ENCODE data around the gene C2orf81. TPM values are rescaled to one million over a fixed set of nuclear protein-coding genes. Genes with fewer than 3 reads are reported as not detected.
A peak's percentile ranks its signal among the peaks of the same experiment; 100 is the strongest.

Gene C2orf81
- total RNA-seq, 1 donor from 2014 or later, result 1.5 TPM

DNA sequence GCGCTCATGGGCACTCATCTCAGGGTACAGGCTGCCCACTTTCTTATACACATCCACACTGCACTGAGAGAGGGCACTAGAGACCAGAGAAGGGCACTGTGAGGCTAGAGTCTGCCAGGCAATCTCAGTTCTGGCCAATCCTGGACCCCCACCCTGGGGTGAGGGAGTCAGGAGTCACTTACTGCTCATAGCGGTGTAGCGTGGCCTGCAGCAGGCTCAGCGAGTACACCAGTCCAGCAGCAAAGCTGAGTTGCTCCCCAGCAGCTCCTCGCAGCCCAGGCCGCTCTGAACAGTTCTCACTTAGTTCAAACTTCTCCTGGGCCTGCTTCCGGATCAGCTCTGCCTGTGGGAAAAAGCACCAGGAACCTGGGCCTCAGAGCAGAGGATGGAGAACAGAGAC is 53.6 kb downstream of the C2orf81 start:
- peak; percentile 59 for DNase-seq (ENCODE audit: low spot score)
- Mint-ChIP-seq H3K27me3 (ENCODE audit: low read depth) (no peaks in the 10 kb centered on the region), H3K9me3 (ENCODE audit: low read depth) (no peaks in the 10 kb centered on the region), H3K36me3 (ENCODE audit: low read depth) (peaks cover 63% of the 10 kb centered on the region), H3K4me3 (ENCODE audit: unreplicated experiment) (no peak overlapping the region), H3K4me1 (ENCODE audit: low read depth) (peaks cover under 1% of the 10 kb centered on the region), H3K27ac (ENCODE audit: unreplicated experiment) (no peak overlapping the region)
- TF ChIP-seq, protein P1, sequence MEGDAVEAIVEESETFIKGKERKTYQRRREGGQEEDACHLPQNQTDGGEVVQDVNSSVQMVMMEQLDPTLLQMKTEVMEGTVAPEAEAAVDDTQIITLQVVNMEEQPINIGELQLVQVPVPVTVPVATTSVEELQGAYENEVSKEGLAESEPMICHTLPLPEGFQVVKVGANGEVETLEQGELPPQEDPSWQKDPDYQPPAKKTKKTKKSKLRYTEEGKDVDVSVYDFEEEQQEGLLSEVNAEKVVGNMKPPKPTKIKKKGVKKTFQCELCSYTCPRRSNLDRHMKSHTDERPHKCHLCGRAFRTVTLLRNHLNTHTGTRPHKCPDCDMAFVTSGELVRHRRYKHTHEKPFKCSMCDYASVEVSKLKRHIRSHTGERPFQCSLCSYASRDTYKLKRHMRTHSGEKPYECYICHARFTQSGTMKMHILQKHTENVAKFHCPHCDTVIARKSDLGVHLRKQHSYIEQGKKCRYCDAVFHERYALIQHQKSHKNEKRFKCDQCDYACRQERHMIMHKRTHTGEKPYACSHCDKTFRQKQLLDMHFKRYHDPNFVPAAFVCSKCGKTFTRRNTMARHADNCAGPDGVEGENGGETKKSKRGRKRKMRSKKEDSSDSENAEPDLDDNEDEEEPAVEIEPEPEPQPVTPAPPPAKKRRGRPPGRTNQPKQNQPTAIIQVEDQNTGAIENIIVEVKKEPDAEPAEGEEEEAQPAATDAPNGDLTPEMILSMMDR (IDR thresholded peaks at IDR 0.05), result no peak

DNA sequence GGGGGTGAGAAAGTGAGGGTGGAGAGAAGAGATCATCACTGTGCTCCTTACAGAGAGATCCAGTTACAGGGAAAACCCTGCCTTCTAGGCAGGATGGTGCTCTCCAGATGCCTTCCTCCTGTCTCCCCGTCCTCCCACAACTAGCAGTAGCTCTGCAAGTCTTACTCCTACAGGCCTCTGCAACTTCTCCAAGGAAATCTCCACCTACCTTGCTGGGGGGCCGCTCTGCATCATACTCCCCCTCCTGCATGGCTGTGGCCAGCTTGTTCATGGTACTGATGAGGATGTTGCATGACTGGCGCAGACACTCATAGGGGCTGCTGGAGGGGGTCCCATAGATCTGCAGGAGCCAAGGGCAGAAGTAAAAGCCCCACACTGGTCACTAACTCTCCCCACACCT is 55.4 kb downstream of the C2orf81 start:
- Mint-ChIP-seq H3K27ac (ENCODE audit: unreplicated experiment) (no peak overlapping the region), H3K9me3 (ENCODE audit: low read depth) (no peaks in the 10 kb centered on the region), H3K4me3 (ENCODE audit: unreplicated experiment) (no peak overlapping the region), H3K36me3 (ENCODE audit: low read depth) (peaks cover 72% of the 10 kb centered on the region), H3K27me3 (ENCODE audit: low read depth) (no peaks in the 10 kb centered on the region), H3K4me1 (ENCODE audit: low read depth) (no peaks in the 10 kb centered on the region)
- TF ChIP-seq, protein P1 (IDR thresholded peaks at IDR 0.05), result no peak
- DNase-seq (ENCODE audit: low spot score), result peak; percentile 69

DNA sequence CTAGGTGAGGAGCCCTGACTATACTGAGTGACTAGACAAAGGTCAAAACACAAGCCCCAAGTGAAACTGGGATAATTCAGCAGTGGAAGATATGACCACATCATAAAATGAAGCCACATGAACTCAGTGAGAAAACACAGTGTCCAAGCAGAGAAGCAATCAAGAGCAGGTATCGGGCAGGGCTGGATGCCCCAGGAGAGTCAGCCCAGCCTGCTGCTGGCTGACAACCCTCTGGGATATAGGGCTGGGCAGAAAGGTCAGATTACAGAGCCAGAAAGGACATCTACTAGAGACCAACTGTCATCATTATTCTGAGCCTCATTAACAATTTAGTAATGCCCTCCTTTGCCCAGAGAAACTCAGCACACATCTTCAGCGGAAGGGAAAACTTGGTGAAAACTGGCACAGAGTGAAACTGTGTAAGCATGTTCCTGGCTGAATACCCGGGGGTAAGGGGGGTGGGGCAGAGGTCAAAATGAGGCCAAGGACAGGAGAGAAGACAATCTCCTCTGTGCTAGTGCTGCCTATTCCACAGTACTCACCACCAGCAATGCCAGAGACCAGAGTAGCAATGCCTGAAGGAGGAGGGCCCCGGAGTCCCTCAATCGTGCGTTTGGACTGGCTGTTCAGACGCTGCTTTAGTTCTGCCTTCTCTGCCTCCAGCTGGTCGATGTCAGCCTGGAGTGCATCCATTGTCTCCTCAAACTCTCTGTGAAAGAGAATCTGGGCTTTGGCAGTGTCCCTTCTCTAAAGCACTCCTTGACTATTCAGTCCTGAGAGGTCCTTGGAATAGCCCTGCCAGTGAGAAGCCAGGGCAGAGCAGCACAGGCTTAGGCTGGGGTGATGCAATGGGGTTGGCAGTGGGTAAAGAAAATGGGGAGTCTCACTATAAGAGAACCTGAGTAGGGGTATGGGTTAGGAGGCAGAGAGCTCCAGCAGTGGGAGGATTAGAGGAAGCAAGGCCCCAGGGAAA is 56.6 kb downstream of the C2orf81 start:
- no peak overlapping the region for H3K27ac Mint-ChIP-seq (ENCODE audit: unreplicated experiment)
- no peaks in the 10 kb centered on the region for H3K27me3 Mint-ChIP-seq (ENCODE audit: low read depth)
- no peaks in the 10 kb centered on the region for H3K9me3 Mint-ChIP-seq (ENCODE audit: low read depth)
- DNase-seq (ENCODE audit: low spot score), result peak; percentile 62
- peaks cover 66% of the 10 kb centered on the region for H3K36me3 Mint-ChIP-seq (ENCODE audit: low read depth)
- TF ChIP-seq, protein P1 (IDR thresholded peaks at IDR 0.05), result no peak
- H3K4me1 Mint-ChIP-seq (ENCODE audit: low read depth), result no peaks in the 10 kb centered on the region
- H3K4me3 Mint-ChIP-seq (ENCODE audit: unreplicated experiment), result no peak overlapping the region

Other genes starting within 250 kb of the C2orf81 start
- gene MOB1A, start 242.7 kb downstream of the C2orf81 start, total RNA-seq, result 78.3 to 96.1 TPM (median 81.0 TPM) in 3 replicates
- 74.0 to 366 TPM (median 363 TPM) in 3 replicates for gene MTHFD2, start 223.0 kb downstream of the C2orf81 start, total RNA-seq
- 0.65 to 2.2 TPM (median 1.2 TPM) in 3 replicates for gene SLC4A5, start 78.2 kb downstream of the C2orf81 start, total RNA-seq
- 157 to 167 TPM (median 161 TPM) in 3 replicates for gene DCTN1, start 41.3 kb downstream of the C2orf81 start, total RNA-seq
- gene WDR54, start 111 bp upstream of the C2orf81 start, total RNA-seq, result 10.4 to 11.2 TPM (median 11.0 TPM) in 3 replicates
- 18.3 to 32.4 TPM (median 20.4 TPM) in 3 replicates for gene RTKN, start 20.3 kb upstream of the C2orf81 start, total RNA-seq
- gene INO80B, start 33.5 kb upstream of the C2orf81 start, total RNA-seq, result 23.2 to 35.0 TPM (median 24.3 TPM) in 3 replicates
- 56.1 to 93.0 TPM (median 62.4 TPM) in 3 replicates for gene WBP1, start 36.8 kb upstream of the C2orf81 start, total RNA-seq
- gene MOGS, start 43.8 kb upstream of the C2orf81 start, total RNA-seq, result 62.6 to 79.0 TPM (median 67.1 TPM) in 3 replicates
- 39.9 to 59.8 TPM (median 49.5 TPM) in 3 replicates for gene MRPL53, start 51.1 kb upstream of the C2orf81 start, total RNA-seq
- gene CCDC142, start 61.4 kb upstream of the C2orf81 start, total RNA-seq, result 12.7 to 21.9 TPM (median 13.3 TPM) in 3 replicates
- 17.4 to 25.4 TPM (median 18.1 TPM) in 3 replicates for gene TTC31, start 61.5 kb upstream of the C2orf81 start, total RNA-seq
- 0.90 to 2.3 TPM (median 1.3 TPM) in 3 replicates for gene LBX2, start 78.0 kb upstream of the C2orf81 start, total RNA-seq
- gene PCGF1, start 86.1 kb upstream of the C2orf81 start, total RNA-seq, result 26.1 to 30.7 TPM (median 30.0 TPM) in 3 replicates
- 0.10 TPM in 1 of 3 replicates, not detected in the others for gene TLX2, start 92.8 kb upstream of the C2orf81 start, total RNA-seq
- gene DQX1, start 104.6 kb upstream of the C2orf81 start, total RNA-seq, result 0.34 TPM in 1 of 3 replicates, not detected in the others
- 76.8 to 94.3 TPM (median 79.8 TPM) in 3 replicates for gene AUP1, start 108.1 kb upstream of the C2orf81 start, total RNA-seq
- gene HTRA2, start 108.3 kb upstream of the C2orf81 start, total RNA-seq, result 23.8 to 31.2 TPM (median 24.2 TPM) in 3 replicates
- 107 to 112 TPM (median 109 TPM) in 3 replicates for gene LOXL3, start 132.3 kb upstream of the C2orf81 start, total RNA-seq
- 33.6 to 46.0 TPM (median 44.4 TPM) in 3 replicates for gene DOK1, start 133.1 kb upstream of the C2orf81 start, total RNA-seq
- gene M1AP, start 226.7 kb upstream of the C2orf81 start, total RNA-seq, result 0.35 TPM in 1 of 3 replicates, not detected in the others
- gene SEMA4F, start 232.6 kb upstream of the C2orf81 start, total RNA-seq, result 14.7 to 17.4 TPM (median 16.7 TPM) in 3 replicates